Measurements from ENCODE around the gene CSNK1D.

The CSNK1D gene

DNA sequence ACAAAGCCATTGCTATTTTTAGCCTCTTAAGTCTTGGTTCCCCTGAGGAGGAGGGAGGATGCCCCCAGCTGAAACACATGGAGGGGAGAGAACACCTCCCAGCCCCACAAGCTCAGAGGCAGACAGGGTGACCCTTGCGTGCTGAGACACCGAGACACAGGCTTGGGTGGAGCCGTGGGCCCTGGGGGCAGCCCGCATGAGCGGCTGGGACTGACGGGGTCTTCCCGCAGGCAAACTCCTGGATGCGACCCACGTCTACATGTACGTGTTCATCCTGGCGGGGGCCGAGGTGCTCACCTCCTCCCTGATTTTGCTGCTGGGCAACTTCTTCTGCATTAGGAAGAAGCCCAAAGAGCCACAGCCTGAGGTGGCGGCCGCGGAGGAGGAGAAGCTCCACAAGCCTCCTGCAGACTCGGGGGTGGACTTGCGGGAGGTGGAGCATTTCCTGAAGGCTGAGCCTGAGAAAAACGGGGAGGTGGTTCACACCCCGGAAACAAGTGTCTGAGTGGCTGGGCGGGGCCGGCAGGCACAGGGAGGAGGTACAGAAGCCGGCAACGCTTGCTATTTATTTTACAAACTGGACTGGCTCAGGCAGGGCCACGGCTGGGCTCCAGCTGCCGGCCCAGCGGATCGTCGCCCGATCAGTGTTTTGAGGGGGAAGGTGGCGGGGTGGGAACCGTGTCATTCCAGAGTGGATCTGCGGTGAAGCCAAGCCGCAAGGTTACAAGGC is 34.9 kb downstream of the CSNK1D start:
- DNase-seq (ENCODE audit: low spot score) = peak; percentile 74

DNA sequence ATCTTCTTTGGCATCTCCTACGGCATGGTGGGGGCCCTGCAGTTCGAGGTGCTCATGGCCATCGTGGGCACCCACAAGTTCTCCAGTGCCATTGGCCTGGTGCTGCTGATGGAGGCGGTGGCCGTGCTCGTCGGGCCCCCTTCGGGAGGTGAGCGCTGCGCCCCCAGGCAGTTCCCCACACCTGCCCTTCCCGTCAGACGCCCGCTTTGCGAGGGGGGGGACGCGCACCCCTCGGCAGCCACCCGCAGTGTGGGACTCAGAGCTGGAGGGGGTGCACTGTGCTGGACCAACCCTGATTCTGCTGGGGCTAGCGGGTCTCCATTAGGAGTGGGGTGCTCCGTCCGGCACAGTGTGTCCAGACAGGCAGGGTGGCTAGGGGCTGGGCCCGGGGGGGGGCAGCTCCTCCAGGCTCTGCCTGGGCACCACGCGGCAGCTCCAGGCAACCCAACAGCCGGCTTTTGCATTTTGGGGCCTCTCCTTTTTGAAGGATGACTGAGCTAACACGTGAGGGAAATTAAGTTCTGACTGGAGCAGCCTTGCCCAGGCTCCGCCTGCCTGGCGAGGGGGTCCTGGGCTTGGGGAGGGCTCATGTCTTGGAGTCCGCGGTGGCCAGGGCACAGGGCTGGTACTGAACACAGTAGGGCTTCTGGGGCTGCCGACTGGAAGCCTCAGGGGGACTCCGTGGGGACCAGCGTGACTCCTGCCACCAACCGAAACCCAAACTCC is 35.6 kb downstream of the CSNK1D start:
- no peak for DNase-seq (ENCODE audit: low spot score)

DNA sequence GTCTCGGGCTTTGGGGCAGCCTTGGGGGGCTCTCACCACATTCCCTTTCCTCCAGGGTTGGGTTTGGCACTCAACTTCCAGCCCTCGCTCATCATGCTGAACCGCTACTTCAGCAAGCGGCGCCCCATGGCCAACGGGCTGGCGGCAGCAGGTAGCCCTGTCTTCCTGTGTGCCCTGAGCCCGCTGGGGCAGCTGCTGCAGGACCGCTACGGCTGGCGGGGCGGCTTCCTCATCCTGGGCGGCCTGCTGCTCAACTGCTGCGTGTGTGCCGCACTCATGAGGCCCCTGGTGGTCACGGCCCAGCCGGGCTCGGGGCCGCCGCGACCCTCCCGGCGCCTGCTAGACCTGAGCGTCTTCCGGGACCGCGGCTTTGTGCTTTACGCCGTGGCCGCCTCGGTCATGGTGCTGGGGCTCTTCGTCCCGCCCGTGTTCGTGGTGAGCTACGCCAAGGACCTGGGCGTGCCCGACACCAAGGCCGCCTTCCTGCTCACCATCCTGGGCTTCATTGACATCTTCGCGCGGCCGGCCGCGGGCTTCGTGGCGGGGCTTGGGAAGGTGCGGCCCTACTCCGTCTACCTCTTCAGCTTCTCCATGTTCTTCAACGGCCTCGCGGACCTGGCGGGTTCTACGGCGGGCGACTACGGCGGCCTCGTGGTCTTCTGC is 36.3 kb downstream of the CSNK1D start:
- DNase-seq (ENCODE audit: low spot score) = no peak

DNA sequence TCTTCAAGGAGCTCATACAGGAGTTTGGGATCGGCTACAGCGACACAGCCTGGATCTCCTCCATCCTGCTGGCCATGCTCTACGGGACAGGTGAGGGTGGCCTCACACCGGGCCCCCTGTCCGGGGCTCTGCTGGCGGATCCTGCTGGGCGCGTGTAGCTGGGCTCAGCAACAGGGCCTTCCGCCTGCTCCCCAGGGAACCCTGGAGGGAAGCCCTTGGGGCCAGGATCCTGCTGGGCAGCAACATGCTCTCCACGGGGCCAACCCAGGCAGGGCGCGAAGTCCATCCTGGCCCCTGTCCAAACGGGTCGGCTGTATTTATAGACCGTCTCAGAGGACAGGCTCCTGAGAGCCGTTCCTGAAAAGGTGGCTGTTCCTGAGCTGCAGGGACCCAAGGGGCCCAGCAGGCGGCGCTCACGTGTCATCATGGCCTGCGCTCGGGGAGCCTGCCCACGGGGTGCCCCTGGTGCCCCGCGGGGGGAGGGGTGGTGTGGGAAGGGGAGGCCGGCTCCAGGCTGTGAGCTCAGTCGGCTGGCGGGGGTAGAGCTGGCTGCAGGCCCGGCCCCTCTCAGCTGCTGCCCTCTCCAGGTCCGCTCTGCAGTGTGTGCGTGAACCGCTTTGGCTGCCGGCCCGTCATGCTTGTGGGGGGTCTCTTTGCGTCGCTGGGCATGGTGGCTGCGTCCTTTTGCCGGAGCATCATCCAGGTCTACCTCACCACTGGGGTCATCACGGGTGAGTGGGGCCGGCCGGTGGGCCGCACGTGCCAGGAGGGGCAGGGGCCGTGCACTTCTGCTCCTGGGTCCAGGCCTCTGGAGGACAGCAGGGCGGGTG is 37.1 kb downstream of the CSNK1D start:
- DNase-seq (ENCODE audit: low spot score) = peak; percentile 66

DNA sequence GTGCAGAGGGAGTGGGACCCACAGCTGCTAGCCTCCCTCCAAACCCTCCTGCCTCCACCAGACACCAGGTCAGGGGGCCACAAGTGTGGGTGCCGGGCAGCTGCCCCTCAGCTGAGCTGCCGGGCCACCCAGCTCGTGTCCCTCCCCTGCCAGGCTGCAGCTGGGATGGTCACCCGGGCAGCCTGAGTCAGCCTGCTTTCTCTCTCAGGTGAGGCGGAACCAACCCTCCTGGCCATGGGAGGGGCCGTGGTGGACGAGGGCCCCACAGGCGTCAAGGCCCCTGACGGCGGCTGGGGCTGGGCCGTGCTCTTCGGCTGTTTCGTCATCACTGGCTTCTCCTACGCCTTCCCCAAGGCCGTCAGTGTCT is 37.7 kb downstream of the CSNK1D start:
- no peak for DNase-seq (ENCODE audit: low spot score)

DNA sequence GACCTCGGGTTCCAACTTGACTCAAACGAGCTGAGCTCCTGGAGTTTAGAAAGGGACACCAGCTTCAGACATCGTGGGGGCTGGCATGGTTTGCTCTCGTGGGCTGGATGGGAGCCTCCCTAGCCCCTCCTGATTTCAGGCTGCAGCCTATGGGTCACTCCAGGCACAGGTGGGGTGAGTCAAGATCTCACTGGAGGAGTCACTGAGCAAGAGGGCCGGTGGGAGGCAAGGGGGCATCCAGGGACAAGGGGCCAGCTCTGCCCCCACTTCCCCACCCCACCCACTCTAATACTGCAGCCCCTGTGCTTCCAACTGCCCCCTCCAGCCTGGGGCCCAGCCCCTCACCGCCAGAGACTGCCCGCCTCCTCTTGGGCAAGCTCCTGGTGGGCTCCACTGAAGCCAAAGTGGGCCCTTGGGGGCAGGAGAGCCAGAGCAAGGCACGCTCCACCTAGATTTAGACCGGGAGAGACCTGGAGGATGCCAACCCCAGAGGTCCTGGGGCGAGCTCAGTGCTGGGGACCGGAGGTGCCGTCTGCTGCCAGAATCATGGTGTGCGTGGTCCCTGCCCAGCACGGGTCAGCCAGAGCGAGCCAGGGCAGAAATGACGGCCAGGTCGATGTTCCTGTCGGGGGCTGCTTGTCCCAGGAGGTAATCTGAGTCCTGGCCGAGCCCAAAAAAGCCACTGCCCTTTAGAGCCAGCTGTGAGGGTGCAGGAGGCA is 38.3 kb downstream of the CSNK1D start:
- DNase-seq (ENCODE audit: low spot score) = no peak

DNA sequence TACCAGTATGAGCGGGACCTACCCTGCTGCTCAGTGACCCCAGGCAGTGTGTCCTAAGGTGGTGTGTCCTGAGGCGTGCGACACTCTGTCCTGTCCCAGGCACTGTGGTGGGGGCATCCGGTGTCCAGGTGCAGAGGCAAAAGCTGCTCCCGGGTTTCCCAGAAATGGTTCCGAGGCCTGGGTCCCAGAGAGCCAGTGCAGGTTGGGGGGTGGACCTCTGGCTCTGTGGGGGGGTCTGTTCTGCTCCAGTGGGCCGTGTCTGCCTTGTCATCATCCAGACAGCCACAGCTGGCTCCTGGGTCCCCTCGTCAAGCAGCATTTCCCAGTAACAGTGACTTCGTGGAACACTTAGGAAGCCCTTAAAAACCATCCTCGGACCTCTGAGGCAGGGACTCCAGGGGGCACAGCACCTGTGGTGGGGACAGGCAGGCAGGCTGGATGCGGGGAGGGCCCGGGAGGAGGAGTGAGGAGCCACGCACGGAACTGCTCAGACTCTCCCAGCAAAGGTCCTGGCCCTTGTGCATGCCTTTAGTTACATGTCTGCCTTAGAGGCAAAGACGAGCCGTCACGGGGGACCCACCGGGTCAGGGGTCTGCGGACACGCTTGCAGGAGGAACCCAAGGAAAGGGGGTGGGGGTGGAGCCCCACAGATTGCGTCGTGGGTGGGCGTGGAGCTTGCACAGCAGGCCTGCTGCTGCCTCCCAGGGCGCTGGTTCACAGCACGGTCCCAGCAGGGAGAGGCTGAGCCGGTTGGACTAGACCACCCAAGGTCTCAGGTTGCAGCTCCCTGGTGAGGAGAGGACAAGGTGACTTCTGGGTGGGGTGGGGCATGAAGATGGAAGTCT is 39.1 kb downstream of the CSNK1D start:
- DNase-seq (ENCODE audit: low spot score) = no peak

DNA sequence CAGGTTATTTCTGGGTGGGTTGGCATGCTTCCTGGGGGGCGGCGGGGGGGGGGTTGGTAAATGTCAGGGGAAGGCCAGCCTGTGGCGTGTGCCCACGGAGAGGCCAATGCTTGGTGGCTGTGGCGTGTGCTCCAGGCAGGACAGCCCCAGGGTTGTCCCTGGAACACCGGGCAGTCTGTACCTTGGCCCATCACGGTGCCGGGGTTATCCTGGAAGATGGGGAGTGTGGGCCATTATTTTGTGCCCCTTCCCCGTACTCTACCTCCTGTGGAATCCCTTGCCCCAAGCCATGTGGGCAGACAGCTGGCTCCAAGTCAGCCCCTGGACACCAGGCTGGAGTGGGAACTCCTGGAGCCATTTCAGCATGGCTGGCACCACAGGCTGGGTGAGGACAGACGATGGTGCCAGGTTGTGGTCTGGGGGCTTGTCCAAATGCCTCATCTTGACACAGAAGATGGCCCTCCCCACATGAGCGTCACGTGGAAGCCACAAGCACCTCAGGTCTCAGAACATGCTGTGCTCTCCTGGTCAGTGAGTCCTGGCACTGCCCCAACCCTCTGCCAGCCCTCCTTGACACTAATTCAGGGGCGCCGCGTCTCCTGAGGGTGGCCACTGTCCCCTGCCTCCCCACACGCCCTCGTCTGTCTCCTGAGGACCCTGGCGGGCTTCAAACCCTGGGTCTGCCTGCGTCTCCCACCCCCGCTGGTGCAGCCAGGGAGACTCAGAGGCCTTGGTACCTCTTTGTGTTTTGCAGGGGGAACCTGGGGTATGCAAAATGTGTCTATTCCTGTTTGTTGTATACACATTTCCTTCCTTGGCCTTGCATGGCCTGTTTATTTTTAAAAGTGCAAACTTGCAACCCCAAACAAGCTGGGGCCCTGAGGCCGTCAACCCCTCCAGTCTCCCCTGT is 40.4 kb downstream of the CSNK1D start:
- DNase-seq (ENCODE audit: low spot score) = no peak

DNA sequence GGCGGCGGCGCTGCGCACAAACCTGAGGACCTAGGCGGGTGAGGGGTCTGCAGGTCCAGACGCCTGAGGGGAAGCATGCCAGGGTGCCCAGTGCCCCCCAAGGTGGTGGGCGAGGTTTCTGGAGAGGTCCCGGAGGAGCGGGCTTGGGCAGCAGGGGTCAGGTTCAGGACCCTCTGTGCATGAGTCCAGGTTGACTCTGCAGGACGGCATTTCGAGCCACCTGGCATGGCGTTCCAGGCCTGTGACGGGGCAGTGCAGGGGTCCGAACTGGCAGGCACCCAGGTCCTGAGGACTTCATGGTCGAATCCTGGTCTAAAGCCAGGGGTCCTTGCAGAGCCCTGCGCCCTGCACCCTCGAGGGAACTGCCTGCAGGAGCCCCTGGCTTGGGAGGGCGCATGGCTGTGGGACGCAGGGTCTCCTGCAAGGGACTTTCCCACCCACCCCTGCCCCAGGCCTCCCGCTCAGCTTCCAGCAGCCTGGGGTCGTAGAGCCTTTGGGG is 41.1 kb downstream of the CSNK1D start:
- no peak for DNase-seq (ENCODE audit: low spot score)

DNA sequence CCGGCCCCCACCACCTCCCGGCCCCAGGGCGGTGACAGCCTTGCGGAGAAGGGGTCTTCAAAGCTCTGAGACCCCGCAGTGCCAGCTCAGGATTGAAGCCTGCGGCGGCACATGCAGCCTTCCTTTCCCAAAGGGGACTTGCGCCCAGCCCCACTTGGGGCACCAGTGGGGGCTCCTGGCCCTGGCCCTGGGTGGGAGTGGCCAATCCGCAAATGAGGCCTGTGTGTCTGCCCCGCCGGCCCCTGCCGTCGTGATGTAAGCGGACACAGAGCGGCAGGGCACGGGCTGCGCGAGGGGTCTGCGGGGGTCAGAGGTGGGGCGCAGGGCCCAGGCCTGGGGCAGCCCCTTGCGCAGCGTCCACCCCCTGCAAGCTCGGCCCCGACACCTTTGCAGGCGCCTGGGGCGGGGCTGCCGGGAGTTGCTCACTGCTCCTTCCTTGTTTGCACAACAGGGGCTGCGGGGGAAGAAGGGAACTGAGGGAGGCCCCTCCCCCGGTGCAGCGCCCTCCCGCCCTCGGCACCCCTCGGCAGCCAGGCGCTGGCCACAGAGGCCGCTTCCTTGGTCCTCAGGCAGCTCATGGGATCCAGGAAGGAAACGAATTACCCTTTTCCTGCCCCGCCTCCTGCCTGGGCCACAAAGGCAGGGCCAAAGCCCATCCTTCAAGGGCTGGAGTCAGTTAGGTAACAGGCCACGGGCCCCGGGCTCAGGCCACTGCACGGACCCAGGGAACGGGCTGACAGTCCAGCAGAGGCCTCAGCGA is 41.8 kb downstream of the CSNK1D start:
- no peak for DNase-seq (ENCODE audit: low spot score)

DNA sequence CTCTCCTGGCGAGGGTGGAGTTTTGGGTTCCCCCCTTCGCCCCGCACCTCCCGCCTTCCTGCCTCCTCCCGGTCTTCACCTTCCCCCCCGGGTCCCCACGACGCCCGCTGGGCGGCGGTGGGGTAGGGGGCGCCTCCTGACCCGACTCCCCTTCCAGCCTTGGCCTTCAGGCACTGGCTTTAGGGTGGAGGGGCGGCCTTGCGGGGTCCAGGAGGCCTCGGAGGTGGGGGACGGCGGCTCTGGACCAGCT is 42.3 kb downstream of the CSNK1D start:
- no peak for DNase-seq (ENCODE audit: low spot score)

DNA sequence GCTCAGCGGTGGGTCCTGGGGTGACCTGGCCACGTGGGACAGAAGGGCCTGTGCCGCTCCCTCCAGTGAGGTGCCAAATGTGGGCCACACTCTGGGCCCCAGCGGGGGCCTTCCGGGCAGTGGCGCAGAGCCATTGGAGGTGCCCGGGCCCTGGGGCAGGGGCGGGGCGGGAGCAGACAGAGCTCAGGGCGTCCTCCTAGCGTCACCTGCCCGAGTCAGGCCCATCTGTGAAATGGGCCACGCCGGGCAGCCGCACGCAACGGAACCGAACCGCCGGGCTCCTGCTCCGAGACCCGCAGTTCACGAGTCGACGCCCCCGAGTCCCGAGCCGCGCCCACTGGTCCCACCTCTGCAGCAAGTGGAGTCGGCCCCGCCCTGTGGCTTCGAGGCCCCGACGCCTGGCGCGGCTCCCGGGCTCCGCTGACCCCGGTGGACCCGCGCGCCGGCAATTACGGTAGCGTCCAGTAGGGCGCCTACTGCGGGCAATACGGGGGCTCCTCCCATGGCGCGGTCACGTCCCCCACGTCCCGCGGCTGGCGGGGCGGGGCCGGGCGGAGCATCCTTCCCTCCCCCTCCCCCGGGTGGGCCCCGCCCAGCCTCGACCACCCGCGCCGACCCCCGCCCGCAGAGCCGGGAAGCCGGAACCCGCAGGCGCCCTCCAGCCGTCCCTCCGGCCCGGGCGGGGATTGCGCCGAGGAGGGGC is 42.7 kb downstream of the CSNK1D start:
- DNase-seq (ENCODE audit: low spot score) = peak; percentile 39

DNA sequence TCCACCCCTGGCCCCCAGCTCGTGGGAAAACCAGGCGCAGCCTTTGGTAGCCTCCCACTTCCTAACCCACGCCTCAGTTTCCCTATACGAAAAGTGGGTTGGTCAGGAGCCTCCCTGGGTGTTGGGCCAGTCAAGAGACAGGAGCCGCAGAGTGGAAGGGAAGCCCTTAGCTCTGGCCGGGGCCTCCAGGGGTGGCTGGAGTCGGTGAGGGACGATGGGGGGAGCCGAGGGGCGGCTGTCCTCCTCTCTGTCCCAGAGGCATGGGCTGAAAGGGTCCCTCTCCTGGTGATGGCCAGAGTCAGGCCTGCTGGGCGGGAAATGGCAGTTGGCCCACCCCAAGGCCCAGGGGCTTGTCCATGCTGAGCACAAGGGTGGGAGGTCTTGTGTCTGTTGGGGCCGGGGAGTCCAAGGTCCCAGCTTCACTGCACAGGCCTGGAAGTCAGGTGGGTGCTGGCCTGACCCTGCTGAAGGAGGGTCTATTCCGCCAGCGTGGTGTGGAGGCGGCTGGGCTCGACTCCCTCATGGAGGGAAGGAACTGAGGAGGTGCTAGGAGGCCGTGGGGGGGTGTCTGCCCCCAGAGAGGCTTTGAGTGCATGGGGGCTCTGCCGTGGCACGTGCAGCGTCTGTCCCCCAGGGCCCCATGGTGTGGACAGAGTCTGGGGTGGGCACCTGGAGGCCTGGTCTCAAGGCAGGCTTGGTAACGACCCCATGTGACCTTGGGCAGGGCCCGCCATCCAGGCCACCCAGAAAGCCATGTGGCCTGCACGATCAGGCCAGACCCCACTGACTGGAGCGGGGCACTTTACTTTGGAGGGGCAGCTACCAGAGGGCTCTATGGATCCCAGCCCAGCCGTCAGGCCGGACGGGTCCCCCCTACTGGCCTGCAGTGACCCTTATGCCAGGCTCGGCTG is 43.5 kb downstream of the CSNK1D start:
- DNase-seq (ENCODE audit: low spot score) = no peak

DNA sequence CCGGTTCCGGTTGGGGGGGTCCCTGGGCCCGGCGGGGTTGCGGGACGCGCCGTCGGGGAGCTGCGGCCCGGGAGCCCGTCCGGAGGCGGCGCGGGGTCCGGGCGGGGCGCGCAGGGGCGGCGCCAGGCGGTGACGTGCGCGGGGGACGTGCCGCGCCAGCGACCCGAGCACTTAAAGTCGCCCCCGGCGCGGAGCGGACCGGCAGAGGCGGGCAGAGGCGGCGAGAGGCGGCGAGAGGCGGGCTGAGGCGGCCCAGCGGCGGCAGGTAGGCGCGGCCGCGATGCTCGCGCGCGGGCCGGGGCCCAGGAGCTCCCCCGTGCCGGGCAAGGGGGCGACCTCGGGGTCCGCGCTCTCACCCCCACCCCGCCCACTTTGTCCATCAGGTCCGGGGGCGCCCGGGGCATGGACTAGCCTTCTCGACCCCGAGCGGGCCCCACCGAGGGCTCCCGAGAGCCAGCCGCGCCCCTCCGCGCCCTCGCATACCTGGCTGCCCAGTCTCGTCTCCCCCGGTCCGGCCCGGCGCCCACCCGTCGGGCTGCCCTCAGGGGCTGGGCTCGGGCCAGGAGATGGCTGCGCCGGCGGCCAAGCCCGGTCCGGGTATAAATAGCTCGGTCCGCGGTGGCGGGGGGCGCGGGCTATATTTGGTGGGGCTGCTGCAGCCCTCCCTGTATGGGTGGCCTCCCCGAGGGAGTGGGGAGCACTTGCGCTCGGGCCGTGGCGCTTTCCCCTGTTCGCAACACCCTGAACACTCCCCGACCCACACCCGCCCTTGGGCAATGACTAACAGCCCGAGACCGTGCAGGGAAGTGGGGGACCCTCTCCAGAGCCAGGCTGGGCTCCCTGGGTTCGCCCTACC is 44.4 kb downstream of the CSNK1D start, which contains the start of gene SLC16A3:
Gene SLC16A3 (plus strand): TSS at position 201 of the 856 bp plus-strand sequence. CDS start 6,967 bp downstream, outside the sequence.
- DNase-seq (ENCODE audit: low spot score) = peak; percentile 50

DNA sequence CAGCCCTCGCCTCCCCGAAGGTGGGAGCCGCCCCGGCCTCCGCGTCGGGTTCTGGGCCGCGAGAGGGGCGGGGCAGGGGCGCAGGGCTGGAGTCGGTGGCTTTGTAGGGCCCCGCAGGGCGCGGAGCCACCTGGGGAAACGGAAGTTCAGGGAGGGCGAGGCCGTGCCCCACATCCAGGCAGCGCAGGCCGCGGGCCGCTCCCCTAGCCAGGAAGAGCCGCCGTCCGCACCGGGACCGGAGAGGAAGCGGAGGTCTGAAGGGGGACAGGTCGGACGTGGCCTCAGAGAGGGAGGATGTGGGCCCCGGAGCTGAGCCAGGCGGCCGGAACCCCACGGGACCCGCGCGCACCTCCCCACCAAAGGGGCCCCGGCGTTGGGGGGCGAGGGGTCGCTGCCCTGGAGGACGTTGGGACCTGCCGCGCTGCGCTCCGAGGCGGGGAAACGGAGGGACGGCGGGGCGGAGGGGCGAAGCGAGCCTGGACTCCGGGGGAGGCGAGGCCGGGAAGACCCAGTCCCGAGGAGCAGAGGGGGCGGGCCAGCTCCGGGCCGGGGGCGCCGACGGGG is 45.1 kb downstream of the CSNK1D start:
- peak; percentile 64 for DNase-seq (ENCODE audit: low spot score)

All from CD4-positive, alpha-beta T cell treated with Interleukin-6 at 100 ng/mL for 8 hours (primary cell).